CD8-positive, alpha-beta memory T cell (primary cell): Measurements from ENCODE around the gene TMC5. TPM values are rescaled to one million over a fixed set of nuclear protein-coding genes. Genes with fewer than 3 reads are reported as not detected.
A peak's percentile ranks its signal among the peaks of the same experiment; 100 is the strongest.
"Not testable (repeated sequence)": the region's sequence is repeated elsewhere in the genome, so short reads cannot be mapped to it uniquely, and the experiment has no call there.

Source experiments
- CTCF ChIA-PET: fragments of 350-600 bp; sonication (Branson Sonifier 250); formaldehyde crosslinking; loops from one replicate; lab custom pipeline; 2021; ENCODE audit warnings: antibody characterized with exemption; lab: Charles Lee
- POLR2A ChIA-PET: fragments of 350-600 bp; sonication (Branson Sonifier 250); formaldehyde crosslinking; loops from one replicate; lab custom pipeline; 2021; ENCODE audit warnings: antibody characterized with exemption; lab: Charles Lee
- DNase-seq, 5 donors: peaks; one replicate each; pipeline versions ENCODE4 v3.0.0 to v3.0.0-alpha.2; 2020 to 2022; ENCODE audit warnings: mixed read lengths in 1 of 5
- H3K27ac ChIP-seq: one replicate; pipeline ENCODE4 v1.7.0; 2013; ENCODE audit warnings: low read depth, mild to moderate bottlenecking, low read length, moderate library complexity
- H3K27me3 ChIP-seq: 2 replicates; pipeline ENCODE4 v1.7.0; 2013; ENCODE audit warnings: low read length, mild to moderate bottlenecking; ENCODE audit not compliant: insufficient read depth, poor library complexity, severe bottlenecking
- H3K36me3 ChIP-seq: 2 replicates; pipeline ENCODE4 v1.7.0; 2013; ENCODE audit warnings: mild to moderate bottlenecking, low read length, moderate library complexity; ENCODE audit not compliant: insufficient read depth
- H3K4me1 ChIP-seq: 2 replicates; pipeline ENCODE4 v1.7.0; 2013; ENCODE audit warnings: mild to moderate bottlenecking, low read length, moderate library complexity; ENCODE audit not compliant: insufficient read depth
- H3K4me3 ChIP-seq: 2 replicates; pipeline ENCODE4 v1.7.0; 2013; ENCODE audit warnings: mild to moderate bottlenecking, low read length
- H3K9me3 ChIP-seq: 2 replicates; pipeline ENCODE4 v1.7.0; 2013; ENCODE audit warnings: mild to moderate bottlenecking, low read length
- H3K27ac Mint-ChIP-seq, 8 donors: one replicate each; pipeline ENCODE4 v1.8.0; 2020 to 2021; ENCODE audit warnings: mixed read lengths in 8 of 8, mild to moderate bottlenecking in 6 of 8, inconsistent platforms in 3 of 8, moderate library complexity in 3 of 8
- H3K27me3 Mint-ChIP-seq, 2 donors: one replicate each; pipeline ENCODE4 v1.8.0; 2020 to 2021; ENCODE audit warnings: mixed read lengths in 2 of 2, mild to moderate bottlenecking in 1 of 2, moderate library complexity in 1 of 2
- H3K36me3 Mint-ChIP-seq, 3 donors: one replicate each; pipeline ENCODE4 v1.8.0; 2020 to 2021; ENCODE audit warnings: mixed read lengths in 3 of 3, inconsistent platforms in 1 of 3, mild to moderate bottlenecking in 1 of 3
- H3K4me1 Mint-ChIP-seq, 3 donors: one replicate each; pipeline ENCODE4 v1.8.0; 2020 to 2021; ENCODE audit warnings: mixed read lengths in 3 of 3, inconsistent platforms in 1 of 3, mild to moderate bottlenecking in 1 of 3
- H3K4me3 Mint-ChIP-seq, 7 donors: one replicate each; pipeline ENCODE4 v1.8.0; 2020 to 2021; ENCODE audit warnings: mixed read lengths in 7 of 7, mild to moderate bottlenecking in 6 of 7, moderate library complexity in 4 of 7, inconsistent platforms in 2 of 7
- H3K9me3 Mint-ChIP-seq, 5 donors: one replicate each; pipeline ENCODE4 v1.8.0; 2020 to 2022; ENCODE audit warnings: mixed read lengths in 5 of 5, mild to moderate bottlenecking in 3 of 5, moderate library complexity in 2 of 5, inconsistent platforms in 1 of 5
- polyA plus RNA-seq: library from polyadenylated mRNA; unstranded; fragments of 300-500 nt; fragmentation: Illumina TruSeq; gene quantifications from one replicate; pipeline ENCODE4 v1.2.3, GENCODE V29; 2021
- total RNA-seq, 2 experiments: library from RNA; stranded (reverse); gene quantifications; one replicate each; pipeline ENCODE4 v1.2.3, GENCODE V29; 2021

Gene TMC5
- total and polyA plus RNA-seq, 3 experiments from 2014 or later: not detected

DNA sequence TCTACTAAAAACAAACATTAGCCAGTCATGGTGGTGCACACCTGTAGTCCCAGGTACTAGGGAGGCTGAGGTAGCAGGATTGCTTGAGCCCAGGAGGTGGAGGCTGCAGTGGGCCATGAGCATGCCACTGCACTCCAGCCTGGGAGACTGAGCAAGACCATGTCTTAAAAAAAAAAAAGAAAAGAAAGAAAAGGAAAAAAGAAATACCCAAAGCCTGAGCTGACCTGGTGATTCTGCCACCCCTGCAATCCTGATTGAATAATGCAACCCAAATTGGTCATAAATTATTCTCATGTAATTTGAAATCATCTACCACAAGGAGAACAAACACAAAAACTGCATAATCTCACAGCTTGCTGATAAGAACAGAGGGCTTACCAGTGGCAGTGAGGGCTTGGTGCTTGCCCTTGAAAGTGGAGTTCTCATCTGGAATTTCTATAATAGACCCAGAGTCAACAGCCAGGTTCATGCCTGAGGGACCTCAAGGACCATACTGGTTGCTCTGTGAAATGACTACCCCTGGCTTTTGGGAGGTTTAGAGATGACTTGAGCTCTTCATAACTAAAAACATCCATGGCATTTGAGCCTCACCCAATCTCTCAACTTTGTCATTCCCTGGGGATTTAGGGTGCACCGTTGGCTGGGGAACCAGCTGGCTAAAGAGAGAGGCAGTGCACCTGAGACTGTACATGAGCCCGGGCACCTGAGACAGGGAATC, 35.4 kb upstream of the TMC5 start:
- Histone ChIP-seq H3K27me3 (no peaks in the 10 kb centered on the region), H3K9me3 (no peaks in the 10 kb centered on the region), H3K36me3 (no peaks in the 10 kb centered on the region), H3K4me1 (no peaks in the 10 kb centered on the region), H3K4me3 (no peak overlapping the region), H3K27ac (no peak overlapping the region)
- peaks cover 0 to 18% (median 8%) of the 10 kb centered on the region in 3 donors for H3K4me1 Mint-ChIP-seq
- ChIA-PET POLR2A (no interaction called here), CTCF (no interaction called here)
- H3K4me3 Mint-ChIP-seq: peak overlapping the region in 2 of 7 donors; percentile 48 to 52
- H3K9me3 Mint-ChIP-seq: no peaks in the 10 kb centered on the region
- peaks cover 8 to 23% of the 10 kb centered on the region in 2 donors for H3K27me3 Mint-ChIP-seq
- DNase-seq: no peak
- H3K27ac Mint-ChIP-seq: peak overlapping the region in 1 of 8 donors; percentile 89
- no peaks in the 10 kb centered on the region for H3K36me3 Mint-ChIP-seq

- no peak overlapping the region for H3K4me3 ChIP-seq
- H3K4me1 ChIP-seq: no peaks in the 10 kb centered on the region
- Mint-ChIP-seq H3K36me3 (no peaks in the 10 kb centered on the region), H3K27ac (peak overlapping the region in 1 of 8 donors; percentile 37), H3K27me3 (peaks cover 11 to 26% of the 10 kb centered on the region in 2 donors), H3K4me3 (peak overlapping the region in 2 of 7 donors; percentile 48 to 52), H3K9me3 (no peaks in the 10 kb centered on the region), H3K4me1 (peaks cover 0 to 18% (median 8%) of the 10 kb centered on the region in 3 donors)
- no peaks in the 10 kb centered on the region for H3K9me3 ChIP-seq
- H3K27ac ChIP-seq: no peak overlapping the region
- H3K36me3 ChIP-seq: no peaks in the 10 kb centered on the region
- ChIA-PET POLR2A (no interaction called here), CTCF (no interaction called here)
- no peaks in the 10 kb centered on the region for H3K27me3 ChIP-seq
- DNase-seq: no peak
Observed at GRCh38 chr16:19382887-19383816, 34.5 kb upstream of the TMC5 start.

DNA sequence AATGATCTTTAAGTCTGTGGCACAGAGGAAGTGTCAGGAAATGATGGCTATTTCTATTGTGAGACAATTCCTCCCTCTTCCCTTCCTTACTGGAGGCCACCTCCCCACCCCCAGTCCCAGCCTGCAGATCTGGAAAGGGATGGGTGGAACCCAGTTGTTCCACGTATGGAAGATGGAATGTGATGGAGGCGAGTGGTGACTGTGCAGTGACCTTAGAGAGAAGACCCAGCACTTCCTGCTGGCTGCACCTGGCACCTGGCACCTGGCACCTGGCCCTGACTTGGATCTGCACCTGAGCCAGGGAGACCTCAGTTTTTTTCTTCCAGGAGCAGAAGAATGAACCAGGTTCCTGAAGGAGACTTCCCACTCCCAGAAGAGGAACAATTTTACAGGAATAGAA, 33.0 kb upstream of the TMC5 start:
- ChIA-PET POLR2A (no interaction called here), CTCF (no interaction called here)
- Histone ChIP-seq H3K27ac (no peak overlapping the region), H3K27me3 (no peaks in the 10 kb centered on the region), H3K9me3 (no peaks in the 10 kb centered on the region), H3K4me1 (no peaks in the 10 kb centered on the region), H3K4me3 (no peak overlapping the region), H3K36me3 (no peaks in the 10 kb centered on the region)
- H3K27ac Mint-ChIP-seq: no peak overlapping the region
- peaks cover 11 to 27% of the 10 kb centered on the region in 2 donors for H3K27me3 Mint-ChIP-seq
- peaks cover 0 to 18% (median 8%) of the 10 kb centered on the region in 3 donors for H3K4me1 Mint-ChIP-seq
- H3K36me3 Mint-ChIP-seq: no peaks in the 10 kb centered on the region
- no peak for DNase-seq
- no peak overlapping the region for H3K4me3 Mint-ChIP-seq
- H3K9me3 Mint-ChIP-seq: no peaks in the 10 kb centered on the region

DNA sequence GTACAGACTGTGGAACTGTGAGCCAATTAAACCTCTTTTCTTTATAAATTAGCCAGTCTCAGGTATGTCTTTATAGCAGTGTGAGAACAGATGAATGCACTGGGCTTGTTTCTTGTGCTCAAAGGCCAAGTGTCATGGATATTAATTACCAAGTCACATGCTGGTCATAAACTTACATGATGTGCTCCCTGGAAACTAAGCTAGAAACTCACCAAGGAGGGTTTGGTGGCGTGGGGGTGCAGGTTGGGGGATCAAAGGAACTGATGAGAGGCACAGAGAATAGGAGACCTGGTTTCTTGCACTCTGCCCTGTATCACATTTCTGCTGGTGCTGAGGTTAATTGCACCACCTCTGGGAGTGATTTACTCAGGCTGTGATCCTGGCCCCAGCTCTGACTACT, 31.2 kb upstream of the TMC5 start:
- no peaks in the 10 kb centered on the region for H3K9me3 Mint-ChIP-seq
- POLR2A ChIA-PET: no interaction called here
- Histone ChIP-seq H3K9me3 (no peaks in the 10 kb centered on the region), H3K27me3 (no peaks in the 10 kb centered on the region), H3K36me3 (no peaks in the 10 kb centered on the region), H3K4me3 (no peak overlapping the region), H3K27ac (no peak overlapping the region), H3K4me1 (no peaks in the 10 kb centered on the region)
- H3K36me3 Mint-ChIP-seq: no peaks in the 10 kb centered on the region
- no peak overlapping the region for H3K4me3 Mint-ChIP-seq
- no peak overlapping the region for H3K27ac Mint-ChIP-seq
- CTCF ChIA-PET: no interaction called here
- H3K27me3 Mint-ChIP-seq: peaks cover 9 to 24% of the 10 kb centered on the region in 2 donors
- H3K4me1 Mint-ChIP-seq: peaks cover 0 to 13% (median 6%) of the 10 kb centered on the region in 3 donors
- DNase-seq: no peak

DNA sequence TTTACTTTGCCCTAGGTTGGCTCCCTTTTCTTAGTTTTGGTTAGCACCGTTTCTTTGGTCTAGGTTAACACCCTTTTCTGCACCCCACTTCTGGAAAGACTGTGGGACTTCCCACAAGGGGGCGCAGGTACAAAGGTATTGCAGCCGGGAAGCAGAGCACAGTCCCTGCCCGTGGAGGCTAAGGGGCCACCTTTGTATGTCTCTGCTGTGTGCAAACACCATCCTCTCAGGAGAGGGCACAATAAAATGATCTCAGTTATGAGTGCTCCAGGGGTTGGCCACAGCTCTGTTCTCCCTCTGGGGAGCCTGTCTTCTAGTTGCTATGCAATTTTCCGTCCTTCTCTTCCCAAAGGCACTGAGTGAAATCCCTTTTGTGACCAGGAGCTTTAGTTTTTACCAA, 28.4 kb upstream of the TMC5 start:
- H3K9me3 ChIP-seq: no peaks in the 10 kb centered on the region
- Mint-ChIP-seq H3K4me1 (peaks cover 0 to under 1% (median 0%) of the 10 kb centered on the region in 3 donors), H3K27me3 (peaks cover 10 to 30% of the 10 kb centered on the region in 2 donors), H3K4me3 (no peak overlapping the region), H3K9me3 (peaks cover 0 to 6% (median 0%) of the 10 kb centered on the region in 5 donors), H3K36me3 (no peaks in the 10 kb centered on the region), H3K27ac (no peak overlapping the region)
- H3K4me3 ChIP-seq: no peak overlapping the region
- H3K4me1 ChIP-seq: no peaks in the 10 kb centered on the region
- no peak overlapping the region for H3K27ac ChIP-seq
- H3K36me3 ChIP-seq: no peaks in the 10 kb centered on the region
- CTCF ChIA-PET: no interaction called here
- DNase-seq: peak in 3 of 5 donors; percentile 3 to 5 (median 3)
- POLR2A ChIA-PET: no interaction called here
- no peaks in the 10 kb centered on the region for H3K27me3 ChIP-seq

- POLR2A ChIA-PET, CTCF ChIA-PET: not testable (repeated sequence)
Observed at GRCh38 chr16:19391185-19391776, 26.4 kb upstream of the TMC5 start.

DNA sequence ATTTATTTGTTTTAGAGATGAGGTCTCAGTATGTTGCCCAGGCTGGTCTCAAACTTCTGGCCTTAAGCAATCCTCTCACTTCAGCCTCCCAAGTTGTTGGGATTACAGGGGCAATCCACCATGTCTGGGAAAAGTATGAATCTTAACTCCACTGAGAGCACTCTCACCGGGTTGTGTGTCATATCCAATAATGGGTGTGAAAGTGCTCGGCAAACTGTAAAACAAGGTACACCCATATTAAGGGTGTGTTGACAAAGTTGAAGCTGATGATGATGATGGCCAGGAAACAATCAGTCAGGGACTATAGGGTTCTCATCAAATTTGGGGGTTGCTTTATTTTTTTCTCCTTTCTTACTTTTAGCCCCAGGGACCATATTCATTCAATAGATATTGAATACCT, 25.3 kb upstream of the TMC5 start:
- ChIA-PET CTCF (no interaction called here), POLR2A (no interaction called here)
- peaks cover 0 to 7% (median 0%) of the 10 kb centered on the region in 5 donors for H3K9me3 Mint-ChIP-seq
- H3K4me3 ChIP-seq: no peak overlapping the region
- no peak overlapping the region for H3K4me3 Mint-ChIP-seq
- no peaks in the 10 kb centered on the region for H3K36me3 Mint-ChIP-seq
- H3K4me1 Mint-ChIP-seq: no peaks in the 10 kb centered on the region
- no peaks in the 10 kb centered on the region for H3K36me3 ChIP-seq
- DNase-seq: no peak
- H3K27ac Mint-ChIP-seq: no peak overlapping the region
- H3K27me3 Mint-ChIP-seq: peaks cover 10 to 36% of the 10 kb centered on the region in 2 donors
- no peaks in the 10 kb centered on the region for H3K27me3 ChIP-seq
- H3K4me1 ChIP-seq: no peaks in the 10 kb centered on the region
- H3K27ac ChIP-seq: no peak overlapping the region
- no peaks in the 10 kb centered on the region for H3K9me3 ChIP-seq

More at GRCh38 chr16:19391185-19391776, 26.4 kb upstream of the TMC5 start:
- not testable (repeated sequence) for H3K9me3 ChIP-seq, DNase-seq, H3K4me3 Mint-ChIP-seq, H3K4me1 Mint-ChIP-seq, H3K4me1 ChIP-seq, H3K27ac ChIP-seq, H3K36me3 Mint-ChIP-seq, H3K27ac Mint-ChIP-seq, H3K36me3 ChIP-seq, H3K9me3 Mint-ChIP-seq, H3K27me3 ChIP-seq, H3K4me3 ChIP-seq
- H3K27me3 Mint-ChIP-seq: peaks cover 10 to 32% of the 10 kb centered on the region in 2 donors
